Stimulated activated naive CD8-positive, alpha-beta T cell treated with anti-CD3 and anti-CD28 coated beads, Interleukin-15, amount 100 ng/mL, for 72 hours (primary cell): Measurements from ENCODE around the gene GPX8.

Experiments used
- ATAC-seq: fragments of 150-1000 bp; cut with Tn5 transposase; 2 replicates; pipeline ENCODE4 v1.10.0; 2021; ENCODE audit warnings: mild to moderate bottlenecking, moderate library complexity
- DNase-seq, 2 donors: peaks; one replicate each; pipeline ENCODE4 v3.0.0; 2021 to 2022
- H3K27ac Mint-ChIP-seq, 2 donors: one replicate each; pipeline ENCODE4 v1.8.0; 2022; ENCODE audit warnings: mild to moderate bottlenecking in 2 of 2, mixed read lengths in 2 of 2, moderate library complexity in 2 of 2
- H3K27me3 Mint-ChIP-seq: one replicate; pipeline ENCODE4 v1.8.0; 2022; ENCODE audit warnings: mixed read lengths
- H3K4me1 Mint-ChIP-seq: one replicate; pipeline ENCODE4 v1.8.0; 2022; ENCODE audit warnings: mild to moderate bottlenecking, mixed read lengths
- H3K4me3 Mint-ChIP-seq, 2 donors: one replicate each; pipeline ENCODE4 v1.8.0; 2022; ENCODE audit warnings: mild to moderate bottlenecking in 2 of 2, mixed read lengths in 2 of 2, moderate library complexity in 1 of 2
- H3K9me3 Mint-ChIP-seq, 2 donors: one replicate each; pipeline ENCODE4 v1.8.0; 2022; ENCODE audit warnings: mixed read lengths in 2 of 2

GPX8 gene

DNA sequence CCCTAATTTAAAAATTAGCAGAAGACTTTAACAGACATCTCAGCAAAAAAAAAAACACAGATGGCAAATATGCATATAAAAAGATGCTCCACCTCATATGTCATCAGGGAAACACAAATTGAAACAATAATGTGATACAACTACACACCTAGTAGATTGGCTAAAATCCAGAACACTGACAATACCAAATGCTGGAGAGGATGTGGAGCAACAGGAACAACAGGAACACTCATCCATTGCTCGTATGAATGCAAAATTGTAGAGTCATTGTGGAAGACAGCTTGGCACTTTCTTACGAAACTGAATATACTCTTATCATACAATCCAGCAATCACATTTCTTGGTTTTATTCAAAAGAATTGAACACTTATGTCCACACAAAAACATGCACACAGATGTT lies 45.0 kb downstream of the GPX8 start:
- H3K27me3 Mint-ChIP-seq, result peaks cover 59% of the 10 kb centered on the region
- no peak overlapping the region for H3K27ac Mint-ChIP-seq
- no peaks in the 10 kb centered on the region for H3K9me3 Mint-ChIP-seq
- no peak for ATAC-seq
- no peak for DNase-seq
- H3K4me3 Mint-ChIP-seq, result no peak overlapping the region
- peaks cover 8% of the 10 kb centered on the region for H3K4me1 Mint-ChIP-seq

DNA sequence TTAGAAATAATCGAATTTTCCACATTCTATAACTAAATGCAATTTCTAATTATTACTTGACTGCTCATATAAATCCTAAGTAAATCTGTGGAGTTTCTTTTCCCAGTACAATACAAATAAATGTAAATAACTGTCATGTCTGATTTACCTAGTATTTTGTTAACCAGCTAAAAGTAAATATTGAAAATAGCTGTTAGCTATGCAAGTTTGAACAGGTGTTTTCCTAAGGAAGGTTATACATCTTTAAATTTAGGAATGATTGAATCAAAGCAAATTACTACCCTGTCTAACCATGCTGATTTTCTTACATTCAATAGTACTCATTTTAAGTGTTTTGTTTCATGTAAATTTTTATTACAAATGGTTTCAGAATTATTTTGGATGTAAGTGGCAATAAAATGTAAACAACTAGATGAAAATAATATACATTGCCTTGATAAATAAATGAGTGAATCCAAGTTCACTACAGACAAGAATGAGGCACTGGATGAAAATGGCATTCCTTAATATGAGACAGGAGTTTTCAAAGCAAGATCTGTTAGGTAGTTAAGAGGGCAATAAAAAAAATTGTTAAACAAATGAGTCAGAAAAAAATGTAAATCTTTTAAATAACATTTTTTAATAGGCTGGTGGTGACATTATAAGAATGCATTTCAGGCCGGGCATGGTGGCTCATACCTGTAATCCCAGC lies 51.4 kb downstream of the GPX8 start:
- DNase-seq (no peak), ATAC-seq (no peak)
- Mint-ChIP-seq H3K27ac (no peak overlapping the region), H3K4me1 (peaks cover 6% of the 10 kb centered on the region), H3K27me3 (peaks cover 32% of the 10 kb centered on the region), H3K9me3 (no peaks in the 10 kb centered on the region), H3K4me3 (no peak overlapping the region)
